ENCODE data around the gene KRT80. TPM values are rescaled to one million over a fixed set of nuclear protein-coding genes. Genes with fewer than 3 reads are reported as not detected.

KRT80 gene
- total and polyA plus RNA-seq, 2 donors (not counting 3 experiments of a cell fraction or from before 2014, with no cell fraction given) = 13.6 to 23.7 TPM

DNA sequence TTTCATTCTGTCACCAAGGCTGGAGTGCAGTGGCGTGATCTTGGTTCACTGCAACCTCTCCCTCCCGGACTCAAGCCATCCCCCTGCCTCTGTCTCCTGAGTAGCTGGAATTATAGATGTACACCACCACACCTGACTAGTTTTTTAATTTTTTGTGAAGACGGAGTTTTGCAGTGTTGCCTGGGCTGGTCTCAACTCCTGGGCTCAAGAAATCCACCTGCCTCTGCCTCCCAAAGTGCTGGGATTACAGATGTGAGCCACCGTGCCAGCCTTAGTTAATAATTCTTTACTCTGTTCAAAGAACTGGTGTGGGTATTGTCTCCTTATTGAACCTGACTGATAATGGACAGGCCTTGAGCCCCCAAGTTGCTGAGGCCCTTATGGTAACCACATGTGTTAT lies 30.9 kb upstream of the KRT80 start:
- DNase-seq (ENCODE audit: low read depth, low spot score) = no peak
- intact Hi-C loops (cut with micrococcal nuclease) = no loop called here
- peaks cover 4% of the 10 kb centered on the region for H3K4me1 ChIP-seq (ENCODE audit: control insufficient read depth, extremely low read depth, insufficient read depth, low read length)
- H3K9me3 ChIP-seq (replicated peaks; ENCODE audit: control insufficient read depth, insufficient read depth, low read length) = no peaks in the 10 kb centered on the region
- dilution Hi-C loops (cut with MboI; ENCODE audit: extremely low pct_ligation_motif_present, low sequenced_read_pairs) = no loop called here
- ChIA-PET CTCF (interaction anchor here (1.0 to 3.8 kb wide), 13 partner anchors 7 to 147 kb away, joined by 3 to 20 read pairs (median 5); partner anchors contain the start of genes KRT7, KRT80 and KRT86), POLR2A (no interaction called here)
- TF ChIP-seq MAX (IDR thresholded peaks at IDR 0.05; ENCODE audit: insufficient read depth, insufficient read length) (no peak), MYC (IDR thresholded peaks at IDR 0.05; ENCODE audit: low read depth, low read length) (no peak), POLR2A (IDR thresholded peaks at IDR 0.05; ENCODE audit: low read depth, low read length) (no peak), GATA2 (IDR thresholded peaks at IDR 0.05; ENCODE audit: insufficient read depth, insufficient read length, low read depth, low read length) (no peak), EZH2 (IDR thresholded peaks at IDR 0.05; ENCODE audit: borderline replicate concordance, low read depth, low read length, severe bottlenecking) (no peak), POLR2AphosphoS5 (IDR thresholded peaks at IDR 0.05; ENCODE audit: insufficient read depth, low read depth, low read length) (no peak)
- TF ChIP-seq, protein P1, sequence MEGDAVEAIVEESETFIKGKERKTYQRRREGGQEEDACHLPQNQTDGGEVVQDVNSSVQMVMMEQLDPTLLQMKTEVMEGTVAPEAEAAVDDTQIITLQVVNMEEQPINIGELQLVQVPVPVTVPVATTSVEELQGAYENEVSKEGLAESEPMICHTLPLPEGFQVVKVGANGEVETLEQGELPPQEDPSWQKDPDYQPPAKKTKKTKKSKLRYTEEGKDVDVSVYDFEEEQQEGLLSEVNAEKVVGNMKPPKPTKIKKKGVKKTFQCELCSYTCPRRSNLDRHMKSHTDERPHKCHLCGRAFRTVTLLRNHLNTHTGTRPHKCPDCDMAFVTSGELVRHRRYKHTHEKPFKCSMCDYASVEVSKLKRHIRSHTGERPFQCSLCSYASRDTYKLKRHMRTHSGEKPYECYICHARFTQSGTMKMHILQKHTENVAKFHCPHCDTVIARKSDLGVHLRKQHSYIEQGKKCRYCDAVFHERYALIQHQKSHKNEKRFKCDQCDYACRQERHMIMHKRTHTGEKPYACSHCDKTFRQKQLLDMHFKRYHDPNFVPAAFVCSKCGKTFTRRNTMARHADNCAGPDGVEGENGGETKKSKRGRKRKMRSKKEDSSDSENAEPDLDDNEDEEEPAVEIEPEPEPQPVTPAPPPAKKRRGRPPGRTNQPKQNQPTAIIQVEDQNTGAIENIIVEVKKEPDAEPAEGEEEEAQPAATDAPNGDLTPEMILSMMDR (IDR thresholded peaks at IDR 0.05; ENCODE audit: extremely low read depth in 1 of 2, insufficient read depth in 1 of 2, low read depth in 1 of 2, low read length in 2 of 2) = no peak
- no peak overlapping the region for H2AFZ ChIP-seq (ENCODE audit: low read depth, low read length)
- H3K27ac ChIP-seq (ENCODE audit: insufficient read depth, low read depth, low read length) = no peak overlapping the region
- no peak overlapping the region for H3K4me3 ChIP-seq (replicated peaks in 1 of 3; ENCODE audit: insufficient read depth in 1 of 3, low read depth in 1 of 3, low read length in 3 of 3)
- no peak overlapping the region for H3K9ac ChIP-seq (replicated peaks; ENCODE audit: extremely low read depth, insufficient read depth, low read length)
- no peaks in the 10 kb centered on the region for H3K9me1 ChIP-seq (replicated peaks; ENCODE audit: control insufficient read depth, extremely low read depth, insufficient read depth, low read length)
- no peak for FAIRE-seq
- no TSS peak for BruUV-seq (replicated peaks)
- no peaks in the 10 kb centered on the region for H3K27me3 ChIP-seq (ENCODE audit: control insufficient read depth in 2 of 2, insufficient read depth in 2 of 2, low read length in 2 of 2)
- no peak overlapping the region for H3K4me2 ChIP-seq (ENCODE audit: insufficient read depth, low read length)
- H3K79me2 ChIP-seq (ENCODE audit: control insufficient read depth, insufficient read depth, low read length) = no peaks in the 10 kb centered on the region
- no peaks in the 10 kb centered on the region for H3K36me3 ChIP-seq (ENCODE audit: control insufficient read depth in 2 of 2, extremely low read depth in 1 of 2, insufficient read depth in 2 of 2, low read length in 2 of 2)
- H4K20me1 ChIP-seq (replicated peaks; ENCODE audit: control insufficient read depth, extremely low read depth, insufficient read depth, low read length) = no peaks in the 10 kb centered on the region

Measured in endothelial cell of umbilical vein (primary cell).